A673 (cell line): ENCODE data around the gene PNLIPRP3. TPM values are rescaled to one million over a fixed set of nuclear protein-coding genes. Genes with fewer than 3 reads are reported as not detected.

Experiments used
- BruUV-seq: library from RNA; stranded (reverse); fragments of 400-500 nt; replicated peaks from 2 replicates; lab custom pipeline; 2021; lab: Mats Ljungman, UMichigan
- CTCF ChIA-PET: fragments of 300-600 bp; sonication (Branson Sonifier 250); formaldehyde crosslinking; loops from one replicate; lab custom pipeline; 2022; ENCODE audit warnings: antibody characterized with exemption; lab: Charles Lee
- POLR2A ChIA-PET: fragments of 300-600 bp; sonication (Branson Sonifier 250); formaldehyde crosslinking; loops from one replicate; lab custom pipeline; 2022; ENCODE audit warnings: antibody characterized with exemption; ENCODE audit not compliant: low non-redundant PET; lab: Charles Lee
- DNase-seq: peaks from one replicate; pipeline ENCODE4 v3.0.0-alpha.2; 2015; ENCODE audit warnings: low spot score
- H3K27ac ChIP-seq: fragments of 200-600 bp; sonication (generic); 2 replicates; pipeline ENCODE4 v1.5.1; 2016; ENCODE audit warnings: mixed run types, low read depth, mild to moderate bottlenecking, mixed read lengths, antibody characterized with exemption, low read length; ENCODE audit not compliant: poor library complexity, severe bottlenecking
- H3K27me3 ChIP-seq: fragments of 200-600 bp; sonication (generic); replicated peaks from 2 replicates; pipeline ENCODE4 v1.6.1; 2017; ENCODE audit warnings: mixed run types, low read depth, mild to moderate bottlenecking, mixed read lengths, antibody characterized with exemption, low read length; ENCODE audit not compliant: insufficient read depth, poor library complexity
- H3K36me3 ChIP-seq: fragments of 200-600 bp; sonication (generic); 2 replicates; pipeline ENCODE4 v1.6.1; 2016; ENCODE audit warnings: mixed run types, mild to moderate bottlenecking, mixed read lengths, antibody characterized with exemption, low read length; ENCODE audit not compliant: insufficient read depth, poor library complexity, severe bottlenecking
- H3K4me1 ChIP-seq: fragments of 200-600 bp; sonication (generic); 2 replicates; pipeline ENCODE4 v1.6.1; 2017; ENCODE audit warnings: mixed run types, mild to moderate bottlenecking, mixed read lengths, antibody characterized with exemption, low read length; ENCODE audit not compliant: insufficient read depth, poor library complexity, severe bottlenecking
- H3K4me3 ChIP-seq: fragments of 200-600 bp; sonication (generic); 2 replicates; pipeline ENCODE4 v1.5.1; 2016; ENCODE audit warnings: low read depth, mixed run types, mild to moderate bottlenecking, mixed read lengths, low read length; ENCODE audit not compliant: poor library complexity, severe bottlenecking
- H3K9me3 ChIP-seq: fragments of 200-600 bp; sonication (generic); 2 replicates; pipeline ENCODE4 v1.6.1; 2016; ENCODE audit warnings: mixed run types, low read depth, mild to moderate bottlenecking, mixed read lengths, antibody characterized with exemption, low read length; ENCODE audit not compliant: poor library complexity, severe bottlenecking
- EZH2 ChIP-seq: fragments of 200-600 bp; sonication (generic); IDR thresholded peaks from 2 replicates; pipeline ENCODE4 v1.6.1; 2017; ENCODE audit warnings: borderline replicate concordance, low read depth, mild to moderate bottlenecking, mixed read lengths, antibody characterized with exemption, low read length; ENCODE audit not compliant: poor library complexity, severe bottlenecking
- intact Hi-C: fragments of 100-400 bp; cut with micrococcal nuclease; formaldehyde crosslinking; loops from one replicate; pipeline ENCODE4 v1.10.0; 2022; ENCODE audit not compliant: unreplicated experiment
- total RNA-seq: library from RNA; stranded (reverse); gene quantifications from 2 replicates; pipeline ENCODE4 v1.2.3, GENCODE V29; 2021
- TF ChIP-seq, protein P1 (sequence below): fragments of 300-800, 200-600 bp; sonication (generic); conservative IDR thresholded peaks from 2 replicates; pipeline ENCODE4 v1.5.1; 2017; ENCODE audit warnings: low read depth, mild to moderate bottlenecking, antibody characterized with exemption, low read length, moderate library complexity, mixed read lengths

PNLIPRP3 gene
- total RNA-seq, 1 experiment from 2014 or later, result not detected

GRCh38 chr10:116398224-116398623, 29.4 kb upstream of the PNLIPRP3 start:
- CTCF ChIA-PET, result no interaction called here
- BruUV-seq, result no TSS peak
- TF ChIP-seq, protein P1, sequence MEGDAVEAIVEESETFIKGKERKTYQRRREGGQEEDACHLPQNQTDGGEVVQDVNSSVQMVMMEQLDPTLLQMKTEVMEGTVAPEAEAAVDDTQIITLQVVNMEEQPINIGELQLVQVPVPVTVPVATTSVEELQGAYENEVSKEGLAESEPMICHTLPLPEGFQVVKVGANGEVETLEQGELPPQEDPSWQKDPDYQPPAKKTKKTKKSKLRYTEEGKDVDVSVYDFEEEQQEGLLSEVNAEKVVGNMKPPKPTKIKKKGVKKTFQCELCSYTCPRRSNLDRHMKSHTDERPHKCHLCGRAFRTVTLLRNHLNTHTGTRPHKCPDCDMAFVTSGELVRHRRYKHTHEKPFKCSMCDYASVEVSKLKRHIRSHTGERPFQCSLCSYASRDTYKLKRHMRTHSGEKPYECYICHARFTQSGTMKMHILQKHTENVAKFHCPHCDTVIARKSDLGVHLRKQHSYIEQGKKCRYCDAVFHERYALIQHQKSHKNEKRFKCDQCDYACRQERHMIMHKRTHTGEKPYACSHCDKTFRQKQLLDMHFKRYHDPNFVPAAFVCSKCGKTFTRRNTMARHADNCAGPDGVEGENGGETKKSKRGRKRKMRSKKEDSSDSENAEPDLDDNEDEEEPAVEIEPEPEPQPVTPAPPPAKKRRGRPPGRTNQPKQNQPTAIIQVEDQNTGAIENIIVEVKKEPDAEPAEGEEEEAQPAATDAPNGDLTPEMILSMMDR, result no peak
- TF ChIP-seq EZH2, result no peak
- POLR2A ChIA-PET, result no interaction called here
- DNase-seq, result no peak
- Histone ChIP-seq H3K36me3 (no peaks in the 10 kb centered on the region), H3K4me3 (no peak overlapping the region), H3K9me3 (no peaks in the 10 kb centered on the region), H3K4me1 (no peaks in the 10 kb centered on the region), H3K27me3 (peaks cover 14% of the 10 kb centered on the region), H3K27ac (no peak overlapping the region)
- intact Hi-C loops, result no loop called here

DNA sequence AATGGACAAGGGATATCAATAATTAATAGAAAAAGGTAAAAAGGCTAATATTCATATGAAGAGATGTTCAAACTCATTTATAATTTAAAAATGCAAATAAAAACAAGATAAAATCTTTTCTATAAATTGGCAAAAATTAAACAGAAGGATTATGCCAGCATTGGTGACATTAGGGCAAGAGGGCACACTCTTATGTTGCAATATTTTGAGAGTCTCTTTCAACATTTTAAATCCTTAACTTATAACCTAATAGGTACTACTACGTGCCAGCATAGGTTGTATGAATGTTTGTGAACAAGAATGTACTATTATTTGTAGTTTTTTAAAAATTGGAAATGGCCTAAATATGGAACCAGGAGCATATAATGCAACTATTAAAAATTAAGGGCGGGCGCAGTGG, 24.8 kb upstream of the PNLIPRP3 start:
- TF ChIP-seq, protein P1, result no peak
- no peak for TF ChIP-seq EZH2
- H3K4me1 ChIP-seq, result no peaks in the 10 kb centered on the region
- H3K9me3 ChIP-seq, result no peaks in the 10 kb centered on the region
- H3K36me3 ChIP-seq, result no peaks in the 10 kb centered on the region
- POLR2A ChIA-PET, result no interaction called here
- intact Hi-C loops, result no loop called here
- no peak overlapping the region for H3K4me3 ChIP-seq
- no TSS peak for BruUV-seq
- DNase-seq, result no peak
- peaks cover 51% of the 10 kb centered on the region for H3K27me3 ChIP-seq
- no peak overlapping the region for H3K27ac ChIP-seq
- CTCF ChIA-PET, result no interaction called here

GRCh38 chr10:116403740-116404250, 23.9 kb upstream of the PNLIPRP3 start:
- TF ChIP-seq EZH2, result no peak
- TF ChIP-seq, protein P1, result no peak
- Histone ChIP-seq H3K4me3 (no peak overlapping the region), H3K4me1 (no peaks in the 10 kb centered on the region), H3K9me3 (no peaks in the 10 kb centered on the region), H3K27ac (no peak overlapping the region), H3K27me3 (peaks cover 60% of the 10 kb centered on the region), H3K36me3 (no peaks in the 10 kb centered on the region)
- POLR2A ChIA-PET, result no interaction called here
- peak; percentile 14 for DNase-seq
- intact Hi-C loops, result no loop called here
- CTCF ChIA-PET, result no interaction called here
- no TSS peak for BruUV-seq
